Neutrophil (primary cell): Measurements from ENCODE around the gene C17orf75.

Experiments
- H3K27ac ChIP-seq: fragments of 200-600 bp; sonication (generic); 2 replicates; pipeline ENCODE4 v1.5.1; 2016; ENCODE audit warnings: mild to moderate bottlenecking, moderate library complexity
- H3K27me3 ChIP-seq: fragments of 200-600 bp; sonication (generic); 2 replicates; pipeline ENCODE4 v1.6.0; 2016; ENCODE audit warnings: mild to moderate bottlenecking
- H3K36me3 ChIP-seq: fragments of 200-600 bp; sonication (generic); 2 replicates; pipeline ENCODE4 v1.5.1; 2017
- H3K4me1 ChIP-seq, 2 experiments: fragments of 200-600 bp in 1 of 2; sonication (generic) in 1 of 2; 1 replicate in 1 of 2; 2 replicates in 1 of 2; pipeline versions ENCODE4 v1.5.1 to v1.6.1; 2013 to 2016; ENCODE audit warnings: low read depth in 1 of 2, low read length in 1 of 2, mild to moderate bottlenecking in 1 of 2, moderate library complexity in 1 of 2; ENCODE audit not compliant: control insufficient read depth in 1 of 2, insufficient read depth in 1 of 2
- H3K4me3 ChIP-seq, 2 experiments: fragments of 200-600 bp in 1 of 2; sonication (generic) in 1 of 2; 1 replicate in 1 of 2; 2 replicates in 1 of 2; pipeline ENCODE4 v1.5.1; 2013 to 2016; ENCODE audit warnings: low read depth in 1 of 2, low read length in 1 of 2, mild to moderate bottlenecking in 1 of 2, moderate library complexity in 1 of 2
- H3K9me3 ChIP-seq: fragments of 200-600 bp; sonication (generic); 2 replicates; pipeline ENCODE4 v1.5.1; 2016
- TF ChIP-seq, protein P1 (sequence below): fragments of 200-600 bp; sonication (generic); IDR thresholded peaks from 2 replicates; pipeline ENCODE4 v1.5.1; 2016; ENCODE audit warnings: antibody characterized with exemption

C17orf75 gene

DNA sequence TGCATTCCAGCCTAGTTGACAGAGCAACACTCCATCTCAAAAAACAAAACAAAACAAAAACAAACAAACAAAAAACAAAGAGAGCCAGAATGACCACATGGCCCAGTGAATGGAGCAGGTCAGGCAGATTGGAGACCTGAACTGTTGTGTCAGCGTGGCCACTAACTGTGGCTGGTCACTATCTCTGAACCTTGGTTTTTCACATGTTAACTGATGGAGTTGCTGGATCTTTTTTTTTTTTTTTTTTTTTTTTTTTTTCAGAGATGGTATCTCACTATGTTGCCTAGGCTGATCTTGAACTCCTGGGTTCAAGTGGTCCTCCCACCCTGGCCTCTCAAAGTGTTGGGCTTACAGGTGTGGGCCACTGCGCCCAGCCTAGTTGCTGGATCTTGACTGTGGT lies 44.5 kb downstream of the C17orf75 start:
- Histone ChIP-seq H3K27me3 (no peaks in the 10 kb centered on the region), H3K27ac (no peak overlapping the region), H3K4me1 (no peaks in the 10 kb centered on the region), H3K4me3 (no peak overlapping the region), H3K9me3 (no peaks in the 10 kb centered on the region), H3K36me3 (no peaks in the 10 kb centered on the region)
- TF ChIP-seq, protein P1, sequence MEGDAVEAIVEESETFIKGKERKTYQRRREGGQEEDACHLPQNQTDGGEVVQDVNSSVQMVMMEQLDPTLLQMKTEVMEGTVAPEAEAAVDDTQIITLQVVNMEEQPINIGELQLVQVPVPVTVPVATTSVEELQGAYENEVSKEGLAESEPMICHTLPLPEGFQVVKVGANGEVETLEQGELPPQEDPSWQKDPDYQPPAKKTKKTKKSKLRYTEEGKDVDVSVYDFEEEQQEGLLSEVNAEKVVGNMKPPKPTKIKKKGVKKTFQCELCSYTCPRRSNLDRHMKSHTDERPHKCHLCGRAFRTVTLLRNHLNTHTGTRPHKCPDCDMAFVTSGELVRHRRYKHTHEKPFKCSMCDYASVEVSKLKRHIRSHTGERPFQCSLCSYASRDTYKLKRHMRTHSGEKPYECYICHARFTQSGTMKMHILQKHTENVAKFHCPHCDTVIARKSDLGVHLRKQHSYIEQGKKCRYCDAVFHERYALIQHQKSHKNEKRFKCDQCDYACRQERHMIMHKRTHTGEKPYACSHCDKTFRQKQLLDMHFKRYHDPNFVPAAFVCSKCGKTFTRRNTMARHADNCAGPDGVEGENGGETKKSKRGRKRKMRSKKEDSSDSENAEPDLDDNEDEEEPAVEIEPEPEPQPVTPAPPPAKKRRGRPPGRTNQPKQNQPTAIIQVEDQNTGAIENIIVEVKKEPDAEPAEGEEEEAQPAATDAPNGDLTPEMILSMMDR: no peak

DNA sequence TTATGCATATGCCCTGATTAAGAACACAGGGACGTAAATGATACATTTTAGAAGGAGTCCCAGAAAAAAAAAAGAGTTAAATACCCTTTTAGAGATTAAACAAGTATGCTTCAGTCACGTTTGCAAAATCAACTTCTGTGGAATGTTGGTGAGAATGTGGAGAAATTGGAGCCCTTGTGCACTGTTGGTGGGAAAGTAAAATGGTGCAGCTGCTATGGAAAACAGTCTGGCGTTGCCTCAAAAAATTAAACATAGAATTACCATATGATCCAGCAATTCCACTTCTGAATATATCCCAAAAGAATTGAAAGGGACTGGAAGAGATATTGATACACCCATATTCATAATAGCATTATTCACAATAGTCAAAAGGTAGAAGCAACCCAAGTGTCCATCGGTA lies 49.9 kb downstream of the C17orf75 start:
- peaks cover 12 to 13% of the 10 kb centered on the region in 2 experiments for H3K4me1 ChIP-seq
- no peak overlapping the region for H3K27ac ChIP-seq

DNA sequence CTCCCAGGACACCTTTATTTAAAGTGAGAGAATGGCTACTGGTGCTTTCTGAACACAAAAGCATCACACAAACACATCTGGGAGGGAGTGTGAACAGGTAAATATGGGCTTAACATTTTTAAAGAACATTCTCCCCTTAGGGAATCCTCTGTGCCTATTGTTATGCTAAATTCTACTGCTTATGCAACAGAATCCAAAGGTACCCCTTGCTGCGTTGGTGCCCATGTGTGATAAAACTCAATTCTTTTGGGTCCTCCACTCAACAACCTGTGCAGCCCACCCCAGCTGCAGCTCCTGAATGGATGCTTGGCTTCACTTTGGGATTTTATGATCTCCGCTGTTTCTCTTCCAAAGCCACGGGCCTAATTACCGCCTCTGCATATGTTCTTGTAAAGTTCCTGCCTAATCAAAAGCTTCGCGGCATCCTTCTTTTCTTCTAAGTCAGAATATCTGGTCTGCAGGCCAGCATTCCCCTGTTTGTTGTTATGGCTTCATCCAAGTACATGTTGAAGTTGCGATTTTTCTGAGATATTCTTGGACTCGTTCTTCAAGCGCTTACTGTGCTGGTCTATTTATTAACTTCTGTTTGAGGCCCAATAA lies 52.4 kb downstream of the C17orf75 start:
- Histone ChIP-seq H3K4me1 (peaks cover 13 to 16% of the 10 kb centered on the region in 2 experiments), H3K9me3 (no peaks in the 10 kb centered on the region), H3K27me3 (peaks cover 19% of the 10 kb centered on the region), H3K4me3 (no peak overlapping the region), H3K36me3 (no peaks in the 10 kb centered on the region), H3K27ac (no peak overlapping the region)
- TF ChIP-seq, protein P1: no peak

More for the DNA sequence above, 49.9 kb downstream of the C17orf75 start:
- TF ChIP-seq, protein P1: no peak
- Histone ChIP-seq H3K36me3 (no peaks in the 10 kb centered on the region), H3K27me3 (no peaks in the 10 kb centered on the region), H3K9me3 (no peaks in the 10 kb centered on the region), H3K4me3 (no peak overlapping the region)

DNA sequence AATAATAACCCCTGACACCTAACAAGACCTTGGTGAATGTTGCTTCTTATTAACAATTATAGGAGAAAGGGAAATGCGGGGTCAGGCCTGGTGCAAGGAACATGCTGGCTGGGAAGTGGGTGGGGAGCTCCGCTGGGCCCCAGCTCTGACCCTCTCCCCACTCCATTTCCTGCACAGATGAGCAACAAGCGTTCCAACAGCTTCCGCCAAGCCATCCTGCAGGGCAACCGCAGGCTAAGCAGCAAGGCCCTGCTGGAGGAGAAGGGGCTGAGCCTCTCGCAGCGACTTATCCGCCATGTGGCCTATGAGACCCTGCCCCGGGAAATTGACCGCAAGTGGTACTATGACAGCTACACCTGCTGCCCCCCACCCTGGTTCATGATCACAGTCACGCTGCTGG lies 53.4 kb downstream of the C17orf75 start:
- H3K36me3 ChIP-seq: no peaks in the 10 kb centered on the region
- peaks cover 13 to 16% of the 10 kb centered on the region in 2 experiments for H3K4me1 ChIP-seq
- TF ChIP-seq, protein P1: no peak
- no peaks in the 10 kb centered on the region for H3K9me3 ChIP-seq
- H3K4me3 ChIP-seq: no peak overlapping the region
- H3K27me3 ChIP-seq: peaks cover 29% of the 10 kb centered on the region
- no peak overlapping the region for H3K27ac ChIP-seq

DNA sequence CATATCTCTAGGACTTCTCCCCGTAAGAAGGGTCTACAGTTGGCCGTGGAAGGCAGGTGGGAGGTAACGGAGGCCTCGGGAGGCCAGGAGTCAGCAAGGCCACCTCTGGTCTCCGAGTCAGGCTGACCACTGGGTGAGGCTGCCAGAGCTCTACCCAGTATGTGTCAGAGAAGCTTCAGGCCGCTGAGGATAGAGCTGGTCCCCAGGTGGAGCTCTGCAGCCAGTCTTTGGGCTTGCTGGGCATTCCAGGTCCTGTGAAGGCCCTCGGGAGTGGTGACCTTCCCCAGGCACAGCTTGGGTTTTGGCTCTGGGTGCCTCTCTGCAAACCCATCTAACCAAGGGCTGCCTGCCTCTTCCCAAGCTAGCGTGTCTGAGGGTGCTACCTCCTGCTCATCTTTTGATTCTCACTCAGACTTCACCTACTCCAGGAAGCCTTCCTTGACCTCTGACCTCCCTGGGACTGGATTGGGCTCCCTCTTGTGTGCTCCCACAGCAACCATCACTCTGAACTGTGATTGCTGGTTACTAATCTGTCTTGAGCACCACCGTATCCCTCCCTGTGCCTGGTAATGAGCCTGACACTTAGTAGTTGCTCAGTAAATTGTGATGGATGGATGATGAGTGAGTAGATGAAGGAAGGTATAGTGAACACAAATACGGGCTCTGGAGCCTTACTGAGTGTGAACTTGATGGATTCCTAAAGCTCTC lies 54.0 kb downstream of the C17orf75 start:
- no peak overlapping the region for H3K4me3 ChIP-seq
- H3K36me3 ChIP-seq: no peaks in the 10 kb centered on the region
- TF ChIP-seq, protein P1: no peak
- H3K9me3 ChIP-seq: no peaks in the 10 kb centered on the region
- peaks cover 30% of the 10 kb centered on the region for H3K27me3 ChIP-seq
- peaks cover 13 to 16% of the 10 kb centered on the region in 2 experiments for H3K4me1 ChIP-seq
- no peak overlapping the region for H3K27ac ChIP-seq
